H1 (cell line): Measurements from ENCODE around the gene ATP6V1G1. TPM values are rescaled to one million over a fixed set of nuclear protein-coding genes. Genes with fewer than 3 reads are reported as not detected.

ENCODE experiments used
- ASH2L ChIP-seq: fragments of 200-600, 300-600 bp; sonication (generic); IDR thresholded peaks from one replicate; pipeline ENCODE4 v1.7.1; 2017; ENCODE audit warnings: low read length
- BCL11A ChIP-seq, 2 experiments: IDR thresholded peaks; one replicate each; pipeline ENCODE4 v1.6.1; 2011; ENCODE audit warnings: low read depth in 2 of 2, low read length in 2 of 2, mild to moderate bottlenecking in 2 of 2
- CHD2 ChIP-seq: IDR thresholded peaks from 2 replicates; pipeline ENCODE4 v1.6.1; 2012; ENCODE audit warnings: low read length, improper control_type of control experiment
- GTF2F1 ChIP-seq: IDR thresholded peaks from 2 replicates; pipeline ENCODE4 v1.6.1; 2012; ENCODE audit warnings: low read depth, low read length, improper control_type of control experiment, borderline replicate concordance
- HDAC2 ChIP-seq, 2 experiments: fragments of 300-600 bp in 1 of 2; sonication (generic) in 1 of 2; IDR thresholded peaks; 2 replicates each; pipeline ENCODE4 v1.6.1; 2011 to 2012; ENCODE audit warnings: low read depth in 2 of 2, low read length in 2 of 2, mild to moderate bottlenecking in 2 of 2, moderate library complexity in 2 of 2, borderline replicate concordance in 1 of 2, inconsistent platforms in 1 of 2
- KDM1A ChIP-seq: fragments of 200-600, 300-600 bp; sonication (generic); IDR thresholded peaks from 2 replicates; pipeline ENCODE4 v1.7.1; 2016; ENCODE audit warnings: mild to moderate bottlenecking, low read length, borderline replicate concordance
- KDM4A ChIP-seq: IDR thresholded peaks from one replicate; pipeline ENCODE4 v1.7.1; 2012; ENCODE audit warnings: low read depth, mild to moderate bottlenecking, moderate library complexity, low read length, inconsistent platforms; ENCODE audit not compliant: severe bottlenecking
- RFX5 ChIP-seq: IDR thresholded peaks from 2 replicates; pipeline ENCODE4 v1.6.1; 2011; ENCODE audit warnings: low read depth, low read length, improper control_type of control experiment, borderline replicate concordance
- TAF1 ChIP-seq: IDR thresholded peaks from 2 replicates; pipeline ENCODE4 v1.6.1; 2011; ENCODE audit warnings: mild to moderate bottlenecking, low read depth, low read length
- ZNF274 ChIP-seq: IDR thresholded peaks from 2 replicates; pipeline ENCODE4 v1.7.0; 2012; ENCODE audit warnings: low read length, borderline replicate concordance; ENCODE audit errors: extremely low read depth
- polyA plus RNA-seq, 7 experiments: library from polyadenylated mRNA; depleted of rRNA in 3 of 7; stranded (reverse) in 5 of 7; unstranded in 2 of 7; fragments of >200 nt in 5 of 7; fragments of 200-250 nt in 2 of 7; gene quantifications; 1 replicate in 5 of 7; 2 replicates in 1 of 7; 4 replicates in 1 of 7; pipeline versions ENCODE4 v1.2.1 to v1.2.3, GENCODE V29; 2011 to 2013; ENCODE audit warnings: missing spikeins in 2 of 7, mixed read lengths in 2 of 7
- total RNA-seq: library from RNA; stranded (reverse); fragmentation: NEBNext Ultra II Directional; extraction: Animal tissue kit (Norgen Biotek cat#: 25700); gene quantifications from 2 replicates; pipeline ENCODE4 v1.2.1, GENCODE V29; 2021

The ATP6V1G1 gene
- total and polyA plus RNA-seq, 2 of the 8 experiments (the other 6 are each of a cell fraction or from before 2014, with no cell fraction given): 112 to 124 TPM

DNA sequence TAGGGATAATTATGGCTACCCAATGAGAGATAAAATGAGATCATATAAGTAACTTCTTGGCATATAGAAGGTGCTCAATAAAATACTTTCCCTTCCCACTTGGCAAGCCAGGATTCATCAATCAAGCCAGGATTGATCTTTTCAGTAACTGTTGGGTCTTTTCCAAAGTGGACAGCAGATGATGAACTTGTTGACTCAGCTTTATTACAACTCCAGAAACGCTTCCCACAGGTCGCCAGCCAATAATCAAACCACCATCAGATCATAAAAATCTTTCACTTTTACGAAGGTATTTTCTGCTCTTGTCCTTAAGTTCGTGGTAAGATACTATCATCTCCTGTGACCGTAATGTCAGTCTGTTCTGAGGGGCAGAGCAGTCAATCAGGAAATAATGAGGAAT, 42.5 kb upstream of the ATP6V1G1 start (continued):
- TF ChIP-seq CHD2: no peak
- no peak for TF ChIP-seq KDM1A
- TF ChIP-seq ZNF274: no peak
- TF ChIP-seq BCL11A (IDR thresholded peaks at IDR 0.05; ENCODE audit: low read depth in 2 of 2, low read length in 2 of 2): no peak
- TF ChIP-seq TAF1: no peak
- TF ChIP-seq RFX5: no peak
- TF ChIP-seq ASH2L: no peak
- TF ChIP-seq HDAC2 (IDR thresholded peaks at IDR 0.05; ENCODE audit: borderline replicate concordance in 1 of 2, low read depth in 2 of 2, low read length in 2 of 2): no peak
- no peak for TF ChIP-seq GTF2F1
- no peak for TF ChIP-seq KDM4A
